ENCODE data around the gene ADD1.

The ADD1 gene

GRCh38 chr4:2822461-2823300 lies 21.0 kb upstream of the ADD1 start:
- DNase-seq: no peak

- no peak for DNase-seq
These were observed 20.4 kb upstream of the ADD1 start for GRCh38 chr4:2823301-2823670.

GRCh38 chr4:2823671-2824328 lies 19.8 kb upstream of the ADD1 start:
- no peak for DNase-seq

GRCh38 chr4:2824329-2824835 lies 19.3 kb upstream of the ADD1 start:
- no peak for DNase-seq

- no peak for DNase-seq
These were observed 18.7 kb upstream of the ADD1 start for GRCh38 chr4:2824836-2825381.

- DNase-seq: no peak
These were observed 17.9 kb upstream of the ADD1 start for GRCh38 chr4:2825740-2826139.

- no peak for DNase-seq
These were observed 16.4 kb upstream of the ADD1 start for GRCh38 chr4:2827071-2827873.

GRCh38 chr4:2827874-2828751 lies 15.5 kb upstream of the ADD1 start:
- DNase-seq: no peak

- no peak for DNase-seq
These were observed 14.9 kb upstream of the ADD1 start for GRCh38 chr4:2828758-2829181.

GRCh38 chr4:2829321-2829932 lies 14.2 kb upstream of the ADD1 start:
- DNase-seq: no peak

- no peak for DNase-seq
These were observed 13.7 kb upstream of the ADD1 start for GRCh38 chr4:2829933-2830451.

- no peak for DNase-seq
These were observed 12.7 kb upstream of the ADD1 start for GRCh38 chr4:2830632-2831610.

- DNase-seq: no peak
These were observed 11.9 kb upstream of the ADD1 start for GRCh38 chr4:2831611-2832308.

- no peak for DNase-seq
These were observed 11.2 kb upstream of the ADD1 start for GRCh38 chr4:2832309-2832980.

GRCh38 chr4:2832981-2833670 lies 10.5 kb upstream of the ADD1 start:
- DNase-seq: no peak

- DNase-seq: no peak
These were observed 10.0 kb upstream of the ADD1 start for GRCh38 chr4:2833671-2834000.

- no peak for DNase-seq
These were observed 9.4 kb upstream of the ADD1 start for GRCh38 chr4:2834001-2834921.

Measured in activated CD4-positive, alpha-beta T cell treated with anti-CD3 and anti-CD28 coated beads, Interleukin-10, Interleukin-2, amounts not matched to agents 100 ng/mL and 50 ng/mL, durations not matched to agents 16 hours and 8 hours (primary cell).